Panc1 (cell line): Measurements from ENCODE around the gene C8B. TPM values are rescaled to one million over a fixed set of nuclear protein-coding genes. Genes with fewer than 3 reads are reported as not detected.

ENCODE experiments used
- ATAC-seq: fragments of 200-7000 bp; cut with Tn5 transposase; 2 replicates; pipeline ENCODE4 v1.9.1; 2020; ENCODE audit warnings: mild to moderate bottlenecking, moderate library complexity
- BruUV-seq: library from RNA; stranded (reverse); fragments of 400-500 nt; replicated peaks from 2 replicates; lab custom pipeline; 2021; lab: Mats Ljungman, UMichigan
- CTCF ChIA-PET: fragments of 300-600 bp; sonication (Branson Sonifier 250); formaldehyde crosslinking; loops from one replicate; lab custom pipeline; 2022; ENCODE audit warnings: antibody characterized with exemption; lab: Charles Lee
- POLR2A ChIA-PET: fragments of 300-600 bp; sonication (Branson Sonifier 250); formaldehyde crosslinking; loops from one replicate; lab custom pipeline; 2022; ENCODE audit warnings: antibody characterized with exemption; lab: Charles Lee
- DNase-seq: peaks from one replicate; pipeline ENCODE4 v3.0.0-alpha.2; 2010; ENCODE audit warnings: low read depth, low spot score
- H3K27ac ChIP-seq: 2 replicates; pipeline ENCODE4 v1.5.1; 2011; ENCODE audit warnings: mild to moderate bottlenecking, low read length, inconsistent platforms
- H3K27me3 ChIP-seq: fragments of 200-500 bp; sonication (Bioruptor generic); 2 replicates; pipeline ENCODE4 v1.6.0; 2014; ENCODE audit warnings: low read length, inconsistent platforms; ENCODE audit not compliant: control insufficient read depth, insufficient read depth
- H3K36me3 ChIP-seq: fragments of 200-500 bp; sonication (Bioruptor generic); 2 replicates; pipeline ENCODE4 v1.5.1; 2014; ENCODE audit warnings: inconsistent platforms, mild to moderate bottlenecking, low read length, moderate library complexity; ENCODE audit not compliant: control insufficient read depth, insufficient read depth
- H3K4me1 ChIP-seq: 2 replicates; pipeline ENCODE4 v1.5.1; 2011; ENCODE audit warnings: inconsistent platforms, mild to moderate bottlenecking, low read length, moderate library complexity; ENCODE audit not compliant: control insufficient read depth, insufficient read depth
- H3K4me3 ChIP-seq, 2 experiments: 2 replicates each; pipeline ENCODE4 v1.5.1; 2011 to 2012; ENCODE audit warnings: low read depth in 2 of 2, low read length in 2 of 2, mild to moderate bottlenecking in 2 of 2, inconsistent platforms in 1 of 2, moderate library complexity in 1 of 2
- H3K9me3 ChIP-seq: fragments of 200-500 bp; sonication (Bioruptor generic); 2 replicates; pipeline ENCODE4 v1.5.1; 2014; ENCODE audit warnings: low read depth, mild to moderate bottlenecking, inconsistent platforms, low read length, moderate library complexity; ENCODE audit not compliant: control insufficient read depth, insufficient read depth
- POLR2AphosphoS5 ChIP-seq: IDR thresholded peaks from 2 replicates; pipeline ENCODE4 v1.6.1; 2012; ENCODE audit warnings: mild to moderate bottlenecking, low read depth, low read length, moderate library complexity
- SIN3A ChIP-seq: IDR thresholded peaks from 2 replicates; pipeline ENCODE4 v1.6.1; 2012; ENCODE audit warnings: low read depth, mild to moderate bottlenecking, low read length, moderate library complexity, borderline replicate concordance; ENCODE audit not compliant: insufficient read depth
- TCF7L2 ChIP-seq: IDR thresholded peaks from 2 replicates; pipeline ENCODE4 v1.6.1; 2011; ENCODE audit warnings: mild to moderate bottlenecking, low read depth, low read length, inconsistent platforms
- in situ Hi-C: cut with HindIII; loops from 2 replicates; pipeline ENCODE4 v1.10.0; 2016; ENCODE audit warnings: low sequenced_read_pairs, low pct_unique_long_range_greater_than_20kb
- intact Hi-C: fragments of 100-400 bp; cut with micrococcal nuclease; formaldehyde crosslinking; loops from one replicate; pipeline ENCODE4 v1.10.0; 2022; ENCODE audit not compliant: unreplicated experiment
- total RNA-seq: library from RNA; stranded (reverse); gene quantifications from one replicate; pipeline ENCODE4 v1.2.1, GENCODE V29; 2021; ENCODE audit not compliant: unreplicated experiment
- TF ChIP-seq, protein P1 (sequence below), 2 experiments: IDR thresholded peaks; 2 replicates each; pipeline ENCODE4 v1.6.1; 2011 to 2012; ENCODE audit warnings: low read depth in 2 of 2, control low read depth in 1 of 2, low read length in 1 of 2, mild to moderate bottlenecking in 1 of 2, moderate library complexity in 1 of 2; ENCODE audit not compliant: insufficient read depth in 1 of 2
- TF ChIP-seq, protein P2 (sequence below): fragments of 450-650 bp; IDR thresholded peaks from 2 replicates; pipeline ENCODE4 v1.5.1; 2017; ENCODE audit warnings: mild to moderate bottlenecking

The C8B gene
- total RNA-seq, 1 experiment from 2014 or later = not detected

DNA sequence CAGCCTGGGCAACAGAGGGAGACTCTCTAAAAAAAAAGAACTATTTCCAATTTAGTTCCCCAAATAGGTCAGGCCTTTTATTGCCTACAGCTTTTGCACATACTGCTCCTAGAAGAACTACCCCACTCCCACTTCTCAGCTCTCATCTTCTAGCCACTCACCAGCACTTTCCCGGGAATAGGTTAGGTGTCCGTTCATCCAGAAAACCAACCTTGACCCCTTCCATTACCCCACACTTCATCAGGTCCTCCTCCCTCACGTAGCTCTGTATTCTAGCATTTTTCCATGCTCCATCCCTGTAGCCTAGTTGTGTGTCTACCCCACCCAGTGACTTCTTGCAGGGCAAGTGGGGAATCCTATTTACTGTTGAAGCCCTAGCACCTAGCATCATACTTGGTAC is 42.6 kb downstream of the C8B start:
- in situ Hi-C loops (no loop called here), intact Hi-C loops (no loop called here)
- ChIA-PET POLR2A (no interaction called here), CTCF (no interaction called here)
- no peak for TF ChIP-seq POLR2AphosphoS5
- TF ChIP-seq SIN3A = no peak
- no peak for TF ChIP-seq TCF7L2
- TF ChIP-seq, protein P1, sequence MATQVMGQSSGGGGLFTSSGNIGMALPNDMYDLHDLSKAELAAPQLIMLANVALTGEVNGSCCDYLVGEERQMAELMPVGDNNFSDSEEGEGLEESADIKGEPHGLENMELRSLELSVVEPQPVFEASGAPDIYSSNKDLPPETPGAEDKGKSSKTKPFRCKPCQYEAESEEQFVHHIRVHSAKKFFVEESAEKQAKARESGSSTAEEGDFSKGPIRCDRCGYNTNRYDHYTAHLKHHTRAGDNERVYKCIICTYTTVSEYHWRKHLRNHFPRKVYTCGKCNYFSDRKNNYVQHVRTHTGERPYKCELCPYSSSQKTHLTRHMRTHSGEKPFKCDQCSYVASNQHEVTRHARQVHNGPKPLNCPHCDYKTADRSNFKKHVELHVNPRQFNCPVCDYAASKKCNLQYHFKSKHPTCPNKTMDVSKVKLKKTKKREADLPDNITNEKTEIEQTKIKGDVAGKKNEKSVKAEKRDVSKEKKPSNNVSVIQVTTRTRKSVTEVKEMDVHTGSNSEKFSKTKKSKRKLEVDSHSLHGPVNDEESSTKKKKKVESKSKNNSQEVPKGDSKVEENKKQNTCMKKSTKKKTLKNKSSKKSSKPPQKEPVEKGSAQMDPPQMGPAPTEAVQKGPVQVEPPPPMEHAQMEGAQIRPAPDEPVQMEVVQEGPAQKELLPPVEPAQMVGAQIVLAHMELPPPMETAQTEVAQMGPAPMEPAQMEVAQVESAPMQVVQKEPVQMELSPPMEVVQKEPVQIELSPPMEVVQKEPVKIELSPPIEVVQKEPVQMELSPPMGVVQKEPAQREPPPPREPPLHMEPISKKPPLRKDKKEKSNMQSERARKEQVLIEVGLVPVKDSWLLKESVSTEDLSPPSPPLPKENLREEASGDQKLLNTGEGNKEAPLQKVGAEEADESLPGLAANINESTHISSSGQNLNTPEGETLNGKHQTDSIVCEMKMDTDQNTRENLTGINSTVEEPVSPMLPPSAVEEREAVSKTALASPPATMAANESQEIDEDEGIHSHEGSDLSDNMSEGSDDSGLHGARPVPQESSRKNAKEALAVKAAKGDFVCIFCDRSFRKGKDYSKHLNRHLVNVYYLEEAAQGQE (IDR thresholded peaks at IDR 0.05; ENCODE audit: insufficient read depth in 1 of 2, low read depth in 2 of 2, low read length in 1 of 2) = no peak
- TF ChIP-seq, protein P2, sequence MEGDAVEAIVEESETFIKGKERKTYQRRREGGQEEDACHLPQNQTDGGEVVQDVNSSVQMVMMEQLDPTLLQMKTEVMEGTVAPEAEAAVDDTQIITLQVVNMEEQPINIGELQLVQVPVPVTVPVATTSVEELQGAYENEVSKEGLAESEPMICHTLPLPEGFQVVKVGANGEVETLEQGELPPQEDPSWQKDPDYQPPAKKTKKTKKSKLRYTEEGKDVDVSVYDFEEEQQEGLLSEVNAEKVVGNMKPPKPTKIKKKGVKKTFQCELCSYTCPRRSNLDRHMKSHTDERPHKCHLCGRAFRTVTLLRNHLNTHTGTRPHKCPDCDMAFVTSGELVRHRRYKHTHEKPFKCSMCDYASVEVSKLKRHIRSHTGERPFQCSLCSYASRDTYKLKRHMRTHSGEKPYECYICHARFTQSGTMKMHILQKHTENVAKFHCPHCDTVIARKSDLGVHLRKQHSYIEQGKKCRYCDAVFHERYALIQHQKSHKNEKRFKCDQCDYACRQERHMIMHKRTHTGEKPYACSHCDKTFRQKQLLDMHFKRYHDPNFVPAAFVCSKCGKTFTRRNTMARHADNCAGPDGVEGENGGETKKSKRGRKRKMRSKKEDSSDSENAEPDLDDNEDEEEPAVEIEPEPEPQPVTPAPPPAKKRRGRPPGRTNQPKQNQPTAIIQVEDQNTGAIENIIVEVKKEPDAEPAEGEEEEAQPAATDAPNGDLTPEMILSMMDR = no peak
- BruUV-seq = no TSS peak
- Histone ChIP-seq H3K27me3 (no peaks in the 10 kb centered on the region), H3K36me3 (no peaks in the 10 kb centered on the region), H3K4me3 (no peak overlapping the region), H3K4me1 (no peaks in the 10 kb centered on the region), H3K27ac (no peak overlapping the region), H3K9me3 (no peaks in the 10 kb centered on the region)
- ATAC-seq (no peak), DNase-seq (no peak)

DNA sequence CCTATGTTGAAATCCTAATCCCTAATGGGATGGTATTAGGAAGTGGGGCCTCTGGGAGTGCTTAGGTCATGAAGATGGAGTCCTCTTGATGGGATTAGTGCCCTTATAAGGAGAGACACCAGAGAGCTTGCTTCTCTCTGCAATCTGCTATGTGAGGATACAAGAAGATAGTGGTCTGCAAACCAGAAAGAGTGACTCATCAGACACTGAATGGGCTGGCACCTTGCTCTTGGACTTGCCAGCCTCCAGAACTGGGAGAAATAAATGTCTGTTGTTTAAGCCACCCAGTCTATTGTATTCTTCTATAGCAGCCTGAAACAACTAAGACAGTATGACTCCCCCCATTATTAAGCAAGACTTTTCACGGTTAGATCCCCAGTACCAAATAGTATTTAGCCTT is 43.3 kb downstream of the C8B start:
- Histone ChIP-seq H3K4me1 (no peaks in the 10 kb centered on the region), H3K27ac (no peak overlapping the region), H3K36me3 (no peaks in the 10 kb centered on the region), H3K4me3 (no peak overlapping the region), H3K9me3 (no peaks in the 10 kb centered on the region), H3K27me3 (no peaks in the 10 kb centered on the region)
- ChIA-PET CTCF (no interaction called here), POLR2A (no interaction called here)
- in situ Hi-C loops = no loop called here
- ATAC-seq (no peak), DNase-seq (no peak)
- TF ChIP-seq, protein P1 (IDR thresholded peaks at IDR 0.05; ENCODE audit: insufficient read depth in 1 of 2, low read depth in 2 of 2, low read length in 1 of 2) = no peak
- TF ChIP-seq SIN3A (no peak), POLR2AphosphoS5 (no peak), TCF7L2 (no peak)
- TF ChIP-seq, protein P2 = no peak
- BruUV-seq = no TSS peak
- intact Hi-C loops = no loop called here
